Left cardiac atrium (tissue), 4 donors: Measurements from ENCODE around the gene RYR3. TPM values are rescaled to one million over a fixed set of nuclear protein-coding genes. Genes with fewer than 3 reads are reported as not detected.

Source experiments
- ATAC-seq, 2 donors: fragments of 200-7000 bp; cut with Tn5 transposase; one replicate each; pipeline ENCODE4 v1.9.1; 2020; ENCODE audit warnings: mild to moderate bottlenecking in 2 of 2, moderate library complexity in 2 of 2
- DNase-seq: peaks from one replicate; pipeline ENCODE4 v3.0.0-alpha.2; 2020
- intact Hi-C, 2 donors: fragments of 100-400 bp; cut with DNase I; formaldehyde crosslinking; loops; one replicate each; pipeline versions ENCODE4 v1.14.1 to v1.15.1; 2022 to 2023
- total RNA-seq, 2 donors: library from RNA; stranded (reverse); fragmentation: NEBNext Ultra II Directional; extraction: Animal tissue kit (Norgen Biotek cat#: 25700); gene quantifications; one replicate each; pipeline ENCODE4 v1.2.1, GENCODE V29; 2021
- donor health status: DM: no; HTN: yes; CAD: no.
- donor health status: DM: no; HTN: yes; CAD: no; lungs with severe emphysema.
- donor health status: DM: yes; HTN: yes; CAD: no.
- donor health status: Dilated cardiomyopathy.

RYR3 gene
- total RNA-seq, 2 donors from 2014 or later = 0.15 to 0.21 TPM

GRCh38 chr15:33860754-33861153 lies 550.0 kb downstream of the RYR3 start:
- DNase-seq (no peak), ATAC-seq (no peak)
- intact Hi-C loops = no loop called here

GRCh38 chr15:33864360-33865075 lies 553.8 kb downstream of the RYR3 start:
- intact Hi-C loops = no loop called here
- DNase-seq = no peak

GRCh38 chr15:33865416-33865815 lies 554.6 kb downstream of the RYR3 start:
- intact Hi-C loops = no loop called here
- no peak for ATAC-seq

More at GRCh38 chr15:33864360-33865075, 553.8 kb downstream of the RYR3 start:
- ATAC-seq = no peak

GRCh38 chr15:33866101-33866737 lies 555.5 kb downstream of the RYR3 start:
- intact Hi-C loops = no loop called here
- ATAC-seq = no peak
- DNase-seq = no peak

More at GRCh38 chr15:33865416-33865815, 554.6 kb downstream of the RYR3 start:
- no peak for DNase-seq

- intact Hi-C loops = no loop called here
- DNase-seq (no peak), ATAC-seq (peak in 1 of 2 donors; percentile 51)
These were observed 561.2 kb downstream of the RYR3 start for GRCh38 chr15:33871980-33872379.

GRCh38 chr15:33872416-33873106 lies 561.8 kb downstream of the RYR3 start:
- DNase-seq (no peak), ATAC-seq (peak in 1 of 2 donors; percentile 38)
- intact Hi-C loops = no loop called here

- ATAC-seq (no peak), DNase-seq (no peak)
- intact Hi-C loops = no loop called here
These were observed 563.4 kb downstream of the RYR3 start for GRCh38 chr15:33874156-33874555.

- ATAC-seq = no peak
- intact Hi-C loops = no loop called here
- no peak for DNase-seq
These were observed 572.2 kb downstream of the RYR3 start for GRCh38 chr15:33882921-33883320.

GRCh38 chr15:33888176-33888575 lies 577.4 kb downstream of the RYR3 start:
- DNase-seq = no peak
- intact Hi-C loops = no loop called here
- no peak for ATAC-seq

GRCh38 chr15:33894193-33894592 lies 583.4 kb downstream of the RYR3 start:
- DNase-seq (no peak), ATAC-seq (no peak)
- intact Hi-C loops = no loop called here

- DNase-seq = no peak
- no peak for ATAC-seq
- intact Hi-C loops = no loop called here
These were observed 591.3 kb downstream of the RYR3 start for GRCh38 chr15:33902043-33902442.

- ATAC-seq (no peak), DNase-seq (no peak)
- intact Hi-C loops = no loop called here
These were observed 592.9 kb downstream of the RYR3 start for GRCh38 chr15:33903661-33904060.

GRCh38 chr15:33907326-33907725 lies 596.6 kb downstream of the RYR3 start:
- intact Hi-C loops = no loop called here
- ATAC-seq (no peak), DNase-seq (no peak)

GRCh38 chr15:33908406-33908805 lies 597.6 kb downstream of the RYR3 start:
- no peak for ATAC-seq
- no peak for DNase-seq
- intact Hi-C loops = no loop called here

GRCh38 chr15:33910741-33911140 lies 600.0 kb downstream of the RYR3 start:
- intact Hi-C loops = no loop called here
- DNase-seq (no peak), ATAC-seq (no peak)

GRCh38 chr15:33912326-33912725 lies 601.6 kb downstream of the RYR3 start:
- ATAC-seq (no peak), DNase-seq (no peak)
- intact Hi-C loops = no loop called here

- intact Hi-C loops = no loop called here
- no peak for DNase-seq
- no peak for ATAC-seq
These were observed 602.7 kb downstream of the RYR3 start for GRCh38 chr15:33913459-33913858.
